OCI-LY3 (cell line): ENCODE data around the gene C16orf92.

Experiments used
- H2AFZ ChIP-seq: fragments of 200-600, 300-600 bp; shearing (Covaris generic); 2 replicates; pipeline ENCODE4 v1.6.0; 2014; ENCODE audit warnings: antibody characterized with exemption, low read depth, low read length
- H3K27ac ChIP-seq: fragments of 200-600, 300-600 bp; sonication (generic); 2 replicates; pipeline ENCODE4 v1.5.1; 2014; ENCODE audit warnings: mild to moderate bottlenecking, low read length, moderate library complexity, mixed read lengths
- H3K27me3 ChIP-seq: fragments of 200-600, 300-600 bp; sonication (generic); 2 replicates; pipeline ENCODE4 v1.6.1; 2014; ENCODE audit warnings: low read depth, low read length, mixed read lengths
- H3K36me3 ChIP-seq: fragments of 200-600, 300-600 bp; sonication (generic); replicated peaks from 2 replicates; pipeline ENCODE3; 2014; ENCODE audit warnings: low read depth, low read length, mixed read lengths
- H3K4me1 ChIP-seq: fragments of 300-600, 200-600 bp; sonication (generic); 2 replicates; pipeline ENCODE4 v1.6.1; 2014; ENCODE audit warnings: low read length, mixed read lengths
- H3K4me2 ChIP-seq: fragments of 200-600, 300-600 bp; sonication (generic); 2 replicates; pipeline ENCODE4 v1.6.1; 2014; ENCODE audit warnings: low read length, mixed read lengths
- H3K4me3 ChIP-seq: fragments of 300-600, 200-600 bp; sonication (generic); 2 replicates; pipeline ENCODE4 v1.5.1; 2014; ENCODE audit warnings: antibody characterized with exemption, mild to moderate bottlenecking, low read length, moderate library complexity
- H3K79me2 ChIP-seq: fragments of 300-600, 200-600 bp; shearing (Covaris generic); 2 replicates; pipeline ENCODE4 v1.6.1; 2014; ENCODE audit warnings: mild to moderate bottlenecking, low read length, mixed read lengths
- H3K9ac ChIP-seq: fragments of 300-600, 200-600 bp; shearing (Covaris generic); 2 replicates; pipeline ENCODE4 v1.6.0; 2014; ENCODE audit warnings: mild to moderate bottlenecking, low read length, moderate library complexity
- H3K9me3 ChIP-seq: fragments of 200-600, 300-600 bp; shearing (Covaris generic); 2 replicates; pipeline ENCODE4 v1.6.1; 2014; ENCODE audit warnings: low read length, mixed read lengths; ENCODE audit not compliant: insufficient read depth
- H4K20me1 ChIP-seq: fragments of 200-600, 300-600 bp; sonication (generic); 2 replicates; pipeline ENCODE4 v1.6.1; 2016; ENCODE audit warnings: low read length, mixed read lengths; ENCODE audit not compliant: insufficient read depth
- EZH2phosphoT487 ChIP-seq: fragments of 200-600 bp; shearing (Covaris generic); IDR thresholded peaks from 2 replicates; pipeline ENCODE4 v1.6.1; 2018; ENCODE audit warnings: antibody characterized with exemption, mixed run types, low read depth
- TF ChIP-seq, protein P1 (sequence below): fragments of 200-600, 300-600 bp; sonication (generic); IDR thresholded peaks from 2 replicates; pipeline ENCODE4 v1.5.1; 2014; ENCODE audit warnings: antibody characterized with exemption, low read length, low read depth

The C16orf92 gene

GRCh38 chr16:29990034-29990433 lies 33.0 kb upstream of the C16orf92 start:
- Histone ChIP-seq H3K4me2 (no peak overlapping the region), H3K79me2 (peaks cover 6% of the 10 kb centered on the region; the same call in 1 of the 2 replicates), H3K4me1 (peaks cover 8% of the 10 kb centered on the region), H3K9ac (no peak overlapping the region), H3K27ac (no peak overlapping the region), H2AFZ (no peak overlapping the region), H3K27me3 (no peaks in the 10 kb centered on the region), H3K4me3 (no peak overlapping the region), H3K9me3 (no peaks in the 10 kb centered on the region), H4K20me1 (no peaks in the 10 kb centered on the region), H3K36me3 (peaks cover 36% of the 10 kb centered on the region)
- TF ChIP-seq, protein P1, sequence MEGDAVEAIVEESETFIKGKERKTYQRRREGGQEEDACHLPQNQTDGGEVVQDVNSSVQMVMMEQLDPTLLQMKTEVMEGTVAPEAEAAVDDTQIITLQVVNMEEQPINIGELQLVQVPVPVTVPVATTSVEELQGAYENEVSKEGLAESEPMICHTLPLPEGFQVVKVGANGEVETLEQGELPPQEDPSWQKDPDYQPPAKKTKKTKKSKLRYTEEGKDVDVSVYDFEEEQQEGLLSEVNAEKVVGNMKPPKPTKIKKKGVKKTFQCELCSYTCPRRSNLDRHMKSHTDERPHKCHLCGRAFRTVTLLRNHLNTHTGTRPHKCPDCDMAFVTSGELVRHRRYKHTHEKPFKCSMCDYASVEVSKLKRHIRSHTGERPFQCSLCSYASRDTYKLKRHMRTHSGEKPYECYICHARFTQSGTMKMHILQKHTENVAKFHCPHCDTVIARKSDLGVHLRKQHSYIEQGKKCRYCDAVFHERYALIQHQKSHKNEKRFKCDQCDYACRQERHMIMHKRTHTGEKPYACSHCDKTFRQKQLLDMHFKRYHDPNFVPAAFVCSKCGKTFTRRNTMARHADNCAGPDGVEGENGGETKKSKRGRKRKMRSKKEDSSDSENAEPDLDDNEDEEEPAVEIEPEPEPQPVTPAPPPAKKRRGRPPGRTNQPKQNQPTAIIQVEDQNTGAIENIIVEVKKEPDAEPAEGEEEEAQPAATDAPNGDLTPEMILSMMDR: no peak
- TF ChIP-seq EZH2phosphoT487: no peak

DNA sequence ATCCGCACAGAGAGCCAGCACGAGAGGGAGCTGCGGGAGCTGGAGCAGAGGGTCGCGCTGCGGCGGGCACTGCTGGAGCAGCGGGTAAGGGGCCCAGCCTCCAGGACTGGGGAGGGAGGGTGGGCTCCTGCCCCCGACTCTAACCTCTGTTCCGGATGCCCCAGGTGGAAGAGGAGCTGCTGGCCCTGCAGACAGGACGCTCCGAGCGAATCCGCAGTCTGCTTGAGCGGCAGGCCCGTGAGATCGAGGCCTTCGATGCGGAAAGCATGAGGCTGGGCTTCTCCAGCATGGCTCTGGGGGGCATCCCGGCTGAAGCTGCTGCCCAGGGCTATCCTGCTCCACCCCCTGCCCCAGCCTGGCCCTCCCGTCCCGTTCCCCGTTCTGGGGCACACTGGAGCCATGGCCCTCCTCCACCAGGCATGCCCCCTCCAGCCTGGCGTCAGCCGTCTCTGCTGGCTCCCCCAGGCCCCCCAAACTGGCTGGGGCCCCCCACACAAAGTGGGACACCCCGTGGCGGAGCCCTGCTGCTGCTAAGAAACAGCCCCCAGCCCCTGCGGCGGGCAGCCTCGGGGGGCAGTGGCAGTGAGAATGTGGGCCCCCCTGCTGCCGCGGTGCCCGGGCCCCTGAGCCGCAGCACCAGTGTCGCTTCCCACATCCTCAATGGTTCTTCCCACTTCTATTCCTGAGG lies 32.0 kb upstream of the C16orf92 start:
- TF ChIP-seq EZH2phosphoT487: no peak
- TF ChIP-seq, protein P1: no peak
- Histone ChIP-seq H3K36me3 (peaks cover 30% of the 10 kb centered on the region), H3K9ac (no peak overlapping the region)

GRCh38 chr16:29991571-29991904 lies 31.5 kb upstream of the C16orf92 start:
- no peak overlapping the region for H3K4me3 ChIP-seq
- TF ChIP-seq, protein P1: no peak
- no peak for TF ChIP-seq EZH2phosphoT487
- H4K20me1 ChIP-seq: no peaks in the 10 kb centered on the region
- no peak overlapping the region for H3K9ac ChIP-seq
- H3K27ac ChIP-seq: no peak overlapping the region
- peaks cover 30% of the 10 kb centered on the region for H3K36me3 ChIP-seq
- no peaks in the 10 kb centered on the region for H3K9me3 ChIP-seq
- H3K27me3 ChIP-seq: no peaks in the 10 kb centered on the region
- H3K4me2 ChIP-seq: no peak overlapping the region
- peaks cover 10% of the 10 kb centered on the region for H3K79me2 ChIP-seq
- H3K4me1 ChIP-seq: peaks cover 8% of the 10 kb centered on the region
- H2AFZ ChIP-seq: no peak overlapping the region

More for the DNA sequence above, 32.0 kb upstream of the C16orf92 start:
- no peak overlapping the region for H3K4me2 ChIP-seq
- H3K9me3 ChIP-seq: no peaks in the 10 kb centered on the region
- no peak overlapping the region for H2AFZ ChIP-seq
- H3K27me3 ChIP-seq: no peaks in the 10 kb centered on the region
- H3K27ac ChIP-seq: no peak overlapping the region
- no peaks in the 10 kb centered on the region for H4K20me1 ChIP-seq
- peaks cover 6% of the 10 kb centered on the region; the same call in 1 of the 2 replicates for H3K79me2 ChIP-seq
- H3K4me3 ChIP-seq: no peak overlapping the region
- peaks cover 8% of the 10 kb centered on the region for H3K4me1 ChIP-seq

GRCh38 chr16:29992344-29992967 lies 30.5 kb upstream of the C16orf92 start:
- Histone ChIP-seq H4K20me1 (no peaks in the 10 kb centered on the region), H2AFZ (no peak overlapping the region), H3K4me1 (peaks cover 13% of the 10 kb centered on the region), H3K27me3 (no peaks in the 10 kb centered on the region), H3K4me3 (no peak overlapping the region), H3K9me3 (no peaks in the 10 kb centered on the region), H3K79me2 (peaks cover 16% of the 10 kb centered on the region), H3K27ac (no peak overlapping the region), H3K9ac (no peak overlapping the region), H3K36me3 (peaks cover 30% of the 10 kb centered on the region), H3K4me2 (no peak overlapping the region)
- TF ChIP-seq, protein P1: no peak
- TF ChIP-seq EZH2phosphoT487: no peak
